K562 (cell line): ENCODE data around the gene CDC45. TPM values are rescaled to one million over a fixed set of nuclear protein-coding genes. Genes with fewer than 3 reads are reported as not detected.
A peak's percentile ranks its signal among the peaks of the same experiment; 100 is the strongest.

Source experiments
- ASH1L ChIP-seq: fragments of 450-650 bp; IDR thresholded peaks from 2 replicates; pipeline ENCODE4 v1.6.1; 2018; ENCODE audit warnings: borderline replicate concordance, mild to moderate bottlenecking, low read depth; ENCODE audit not compliant: partially characterized antibody
- BACH1 ChIP-seq: fragments of 200-800 bp; sonication (Bioruptor generic); IDR thresholded peaks from 2 replicates; pipeline ENCODE4 v1.6.1; 2016; ENCODE audit warnings: missing genetic modification characterization, missing compliant biosample characterization
- BRD4 ChIP-seq: fragments of 200-600 bp; sonication (generic); IDR thresholded peaks from 2 replicates; pipeline ENCODE4 v1.6.1; 2017; ENCODE audit warnings: inconsistent platforms
- CBFB ChIP-seq: sonication (generic); formaldehyde crosslinking; IDR thresholded peaks from 2 replicates; pipeline ENCODE4 v1.4.0; 2020; ENCODE audit warnings: mild to moderate bottlenecking, missing genetic modification reagents
- CEBPG ChIP-seq, 3 experiments: fragments of 200-800 bp in 1 of 3; sonication (Bioruptor generic) in 1 of 3; sonication (generic) in 1 of 3; formaldehyde crosslinking in 1 of 3; IDR thresholded peaks in 2 of 3; conservative IDR thresholded peaks in 1 of 3; 2 replicates each; pipeline versions ENCODE4 v1.6.1 to v1.8.0; 2016 to 2022; ENCODE audit warnings: missing compliant biosample characterization in 2 of 3, missing genetic modification characterization in 2 of 3, mild to moderate bottlenecking in 1 of 3, missing genetic modification reagents in 1 of 3
- GATAD2A ChIP-seq: fragments of 450-650 bp; IDR thresholded peaks from 2 replicates; pipeline ENCODE4 v1.6.1; 2017
- HDAC6 ChIP-seq: IDR thresholded peaks from 2 replicates; pipeline ENCODE4 v1.6.1; 2012; ENCODE audit warnings: low read depth, mild to moderate bottlenecking, control low read depth, inconsistent platforms, low read length, moderate library complexity
- HIVEP1 ChIP-seq: fragments of 250-450 bp; sonication (Bioruptor Pico); IDR thresholded peaks from 2 replicates; pipeline ENCODE4 v1.4.0; 2020; ENCODE audit warnings: mild to moderate bottlenecking
- JUND ChIP-seq, 2 experiments: IDR thresholded peaks; 2 replicates in 1 of 2; 3 replicates in 1 of 2; pipeline ENCODE4 v1.6.1; 2011; ENCODE audit warnings: borderline replicate concordance in 2 of 2, low read depth in 2 of 2, low read length in 2 of 2, improper control_type of control experiment in 1 of 2, missing biosample characterization in 1 of 2, missing genetic modification characterization in 1 of 2, missing genetic modification reagents in 1 of 2
- MYBL2 ChIP-seq, 2 experiments: fragments of 450-650 bp in 1 of 2; sonication (generic) in 1 of 2; formaldehyde crosslinking in 1 of 2; IDR thresholded peaks; 2 replicates each; pipeline versions ENCODE4 v1.6.1 to v1.8.1; 2017 to 2022; ENCODE audit warnings: borderline replicate concordance in 1 of 2, inconsistent platforms in 1 of 2, low read depth in 1 of 2, mild to moderate bottlenecking in 1 of 2, missing genetic modification reagents in 1 of 2, moderate library complexity in 1 of 2
- NCOA6 ChIP-seq: fragments of 450-650 bp; IDR thresholded peaks from 2 replicates; pipeline ENCODE4 v1.6.1; 2017; ENCODE audit warnings: mild to moderate bottlenecking
- NRF1 ChIP-seq, 2 experiments: fragments of 450-650 bp; IDR thresholded peaks in 1 of 2; conservative IDR thresholded peaks in 1 of 2; 2 replicates each; pipeline ENCODE4 v1.6.1; 2014; ENCODE audit warnings: mild to moderate bottlenecking in 2 of 2
- RREB1 ChIP-seq: fragments of 250-450 bp; sonication (Bioruptor Pico); IDR thresholded peaks from 2 replicates; pipeline ENCODE4 v1.4.0; 2020
- SNIP1 ChIP-seq: fragments of 450-650 bp; IDR thresholded peaks from 2 replicates; pipeline ENCODE4 v1.7.1; 2017; ENCODE audit warnings: low read depth, mild to moderate bottlenecking
- TBL1XR1 ChIP-seq, 2 experiments: IDR thresholded peaks; 2 replicates each; pipeline ENCODE4 v1.6.1; 2012; ENCODE audit warnings: improper control_type of control experiment in 2 of 2, low read length in 2 of 2, mild to moderate bottlenecking in 1 of 2
- THRA ChIP-seq: fragments of 450-650 bp; IDR thresholded peaks from 2 replicates; pipeline ENCODE4 v1.6.1; 2017; ENCODE audit warnings: mild to moderate bottlenecking, moderate library complexity
- ZNF76 ChIP-seq: fragments of 250-450 bp; sonication (Bioruptor Pico); IDR thresholded peaks from 2 replicates; pipeline ENCODE4 v1.4.0; 2020; ENCODE audit warnings: mild to moderate bottlenecking, moderate library complexity, borderline replicate concordance
- polyA plus RNA-seq, 8 experiments: library from polyadenylated mRNA; depleted of rRNA in 4 of 8; stranded (reverse) in 5 of 8; unstranded in 3 of 8; fragments of >200 nt; fragmentation: Nextera tagmentation in 2 of 8; fragmentation: Illumina TruSeq in 1 of 8; extraction: Ambion mirVana in 2 of 8; extraction: Trizol in 1 of 8; gene quantifications; 2 replicates each; pipeline versions ENCODE4 v1.2.1 to v1.2.3, GENCODE V29; 2011 to 2014; ENCODE audit warnings: inconsistent platforms in 1 of 8, missing spikeins in 1 of 8
- total RNA-seq, 7 experiments: library from RNA; depleted of rRNA in 6 of 7; stranded (reverse); fragments of >200 nt in 6 of 7; fragmentation: Illumina TruSeq in 2 of 7; extraction: Trizol in 2 of 7; gene quantifications; 2 replicates each; pipeline versions ENCODE4 v1.2.1 to v1.2.3, GENCODE V29; 2011 to 2021; ENCODE audit warnings: low replicate concordance in 1 of 7

The CDC45 gene
- total and polyA plus RNA-seq, 9 of the 15 experiments (the other 6 are each of a cell fraction or from before 2014, with no cell fraction given), result 251 to 580 (median 410) TPM

- TF ChIP-seq RREB1 (CRISPR knock-in tag) (no peak), JUND (IDR thresholded peaks at IDR 0.05; ENCODE audit: borderline replicate concordance, low read depth, low read length) (no peak), JUND (tag; IDR thresholded peaks at IDR 0.05; ENCODE audit: borderline replicate concordance, low read depth, low read length) (no peak), CBFB (CRISPR knock-in tag) (peak; percentile 32; the same call in 1 of the 2 replicates), ASH1L (no peak), THRA (no peak), CEBPG (CRISPR knock-in tag; IDR thresholded peaks at IDR 0.05) (no peak), CEBPG (tag; conservative IDR thresholded peaks at IDR 0.05 in 1 of 2, IDR thresholded peaks at IDR 0.05 in 1 of 2) (no peak), BACH1 (tag) (no peak), ZNF76 (CRISPR knock-in tag) (no peak), SNIP1 (no peak), HIVEP1 (no peak), BRD4 (no peak), NCOA6 (no peak), NRF1 (conservative IDR thresholded peaks at IDR 0.05 in 1 of 2, IDR thresholded peaks at IDR 0.05 in 1 of 2) (no peak), HDAC6 (peak; percentile 87; the same call in 1 of the 2 replicates), MYBL2 (IDR thresholded peaks at IDR 0.05; ENCODE audit: low read depth) (no peak), MYBL2 (CRISPR knock-in tag; IDR thresholded peaks at IDR 0.05; ENCODE audit: borderline replicate concordance) (0 out of 2 replicates have a peak, but pooled peaks have one; percentile 53), TBL1XR1 (IDR thresholded peaks at IDR 0.05; ENCODE audit: low read length in 2 of 2) (no peak), GATAD2A (no peak)
Observed at GRCh38 chr22:19545935-19546207, 66.2 kb downstream of the CDC45 start (continued).
